H9 (cell line): ENCODE measurements around the gene ATAD3B. TPM values are rescaled to one million over a fixed set of nuclear protein-coding genes. Genes with fewer than 3 reads are reported as not detected.

Experiments
- DNase-seq: peaks from one replicate; pipeline ENCODE4 v3.0.0-alpha.2; 2017
- H2AFZ ChIP-seq: one replicate; pipeline ENCODE4 v1.6.1; 2013; ENCODE audit warnings: mild to moderate bottlenecking, low read length, control low read depth, moderate library complexity
- H2AK5ac ChIP-seq: 2 replicates; pipeline ENCODE4 v1.6.1; 2013; ENCODE audit warnings: low read length, control low read depth, mixed read lengths; ENCODE audit not compliant: insufficient read length
- H2BK120ac ChIP-seq: one replicate; pipeline ENCODE4 v1.6.1; 2013; ENCODE audit warnings: low read depth, mild to moderate bottlenecking, low read length, control low read depth, inconsistent platforms; ENCODE audit not compliant: poor library complexity, severe bottlenecking
- H2BK12ac ChIP-seq: 2 replicates; pipeline ENCODE4 v1.6.1; 2013; ENCODE audit warnings: low read length, control low read depth, mixed read lengths, low read depth; ENCODE audit not compliant: insufficient read length
- H2BK15ac ChIP-seq: 2 replicates; pipeline ENCODE4 v1.6.1; 2013; ENCODE audit warnings: low read depth, low read length, control low read depth
- H2BK20ac ChIP-seq: one replicate; pipeline ENCODE4 v1.6.1; 2013; ENCODE audit warnings: low read depth, mild to moderate bottlenecking, low read length, control low read depth, inconsistent platforms; ENCODE audit not compliant: poor library complexity, severe bottlenecking
- H2BK5ac ChIP-seq: 2 replicates; pipeline ENCODE4 v1.6.1; 2013; ENCODE audit warnings: low read length, control low read depth, mixed read lengths; ENCODE audit not compliant: insufficient read length
- H3K14ac ChIP-seq: 2 replicates; pipeline ENCODE4 v1.6.1; 2013; ENCODE audit warnings: low read length, control low read depth; ENCODE audit not compliant: insufficient read depth
- H3K18ac ChIP-seq: 2 replicates; pipeline ENCODE4 v1.6.1; 2013; ENCODE audit warnings: low read depth, mild to moderate bottlenecking, mixed read lengths, low read length, control low read depth; ENCODE audit not compliant: insufficient read length
- H3K23ac ChIP-seq: 2 replicates; pipeline ENCODE4 v1.6.1; 2013; ENCODE audit warnings: low read length, control low read depth, mixed read lengths, low read depth; ENCODE audit not compliant: insufficient read length
- H3K23me2 ChIP-seq: 2 replicates; pipeline ENCODE4 v1.6.1; 2013; ENCODE audit warnings: low read depth, mild to moderate bottlenecking, mixed read lengths, low read length, control low read depth; ENCODE audit not compliant: insufficient read length, poor library complexity, severe bottlenecking
- H3K27ac ChIP-seq: 2 replicates; pipeline ENCODE4 v1.5.1; 2013; ENCODE audit warnings: low read length, control low read depth, mixed read lengths, low read depth; ENCODE audit not compliant: insufficient read length
- H3K27me3 ChIP-seq: 2 replicates; pipeline ENCODE4 v1.6.1; 2013; ENCODE audit warnings: low read length, control low read depth, inconsistent platforms; ENCODE audit not compliant: insufficient read depth
- H3K4ac ChIP-seq: 2 replicates; pipeline ENCODE4 v1.6.1; 2013; ENCODE audit warnings: low read depth, mild to moderate bottlenecking, control low read depth, inconsistent platforms, low read length, moderate library complexity
- H3K4me1 ChIP-seq: 2 replicates; pipeline ENCODE4 v1.6.1; 2013; ENCODE audit warnings: low read length, control low read depth, inconsistent platforms; ENCODE audit not compliant: insufficient read depth
- H3K4me2 ChIP-seq: 2 replicates; pipeline ENCODE4 v1.6.1; 2013; ENCODE audit warnings: low read length, control low read depth, mixed read lengths; ENCODE audit not compliant: insufficient read length, insufficient read depth
- H3K56ac ChIP-seq: 2 replicates; pipeline ENCODE4 v1.6.1; 2013; ENCODE audit warnings: low read depth, mild to moderate bottlenecking, mixed read lengths, low read length, control low read depth; ENCODE audit not compliant: insufficient read length
- H3K79me1 ChIP-seq: 2 replicates; pipeline ENCODE4 v1.6.1; 2013; ENCODE audit warnings: low read depth, mild to moderate bottlenecking, moderate library complexity, low read length, control low read depth, inconsistent platforms; ENCODE audit not compliant: insufficient read depth, poor library complexity, severe bottlenecking
- H3K79me2 ChIP-seq: 2 replicates; pipeline ENCODE4 v1.6.1; 2013; ENCODE audit warnings: low read length, control low read depth, inconsistent platforms; ENCODE audit not compliant: insufficient read depth
- H3K9ac ChIP-seq: 2 replicates; pipeline ENCODE4 v1.6.1; 2013; ENCODE audit warnings: low read length, control low read depth, mixed read lengths; ENCODE audit not compliant: insufficient read length; ENCODE audit errors: extremely low read depth
- H3K9me3 ChIP-seq: one replicate; pipeline ENCODE4 v1.6.1; 2013; ENCODE audit warnings: low read depth, low read length, inconsistent platforms; ENCODE audit not compliant: control insufficient read depth
- H3T11ph ChIP-seq: one replicate; pipeline ENCODE4 v1.6.1; 2013; ENCODE audit warnings: mild to moderate bottlenecking, low read length, control low read depth, inconsistent platforms
- H4K20me1 ChIP-seq: one replicate; pipeline ENCODE4 v1.6.1; 2013; ENCODE audit not compliant: control insufficient read depth, insufficient read length, insufficient read depth
- H4K5ac ChIP-seq: 2 replicates; pipeline ENCODE4 v1.6.1; 2013; ENCODE audit warnings: low read depth, mild to moderate bottlenecking, mixed read lengths, low read length, control low read depth; ENCODE audit not compliant: insufficient read length
- H4K8ac ChIP-seq: replicated peaks from 2 replicates; pipeline ENCODE4 v1.6.1; 2013; ENCODE audit warnings: low read length, control low read depth, mixed read lengths, low read depth; ENCODE audit not compliant: insufficient read length
- H4K91ac ChIP-seq: 2 replicates; pipeline ENCODE4 v1.6.1; 2013; ENCODE audit warnings: low read depth, mild to moderate bottlenecking, moderate library complexity, mixed read lengths, low read length, control low read depth; ENCODE audit not compliant: insufficient read length
- H3K27ac Mint-ChIP-seq, 3 experiments: 2 replicates in 2 of 3; 3 replicates in 1 of 3; pipeline ENCODE4 v1.8.0; 2020 to 2021; ENCODE audit warnings: mixed read lengths in 3 of 3, mild to moderate bottlenecking in 1 of 3, moderate library complexity in 1 of 3
- H3K27me3 Mint-ChIP-seq: 2 replicates; pipeline ENCODE4 v1.8.0; 2021; ENCODE audit warnings: low read depth, mild to moderate bottlenecking, moderate library complexity, mixed read lengths
- H3K36me3 Mint-ChIP-seq, 3 experiments: 2 replicates in 2 of 3; 3 replicates in 1 of 3; pipeline ENCODE4 v1.8.0; 2020 to 2021; ENCODE audit warnings: low read depth in 3 of 3, mixed read lengths in 3 of 3; ENCODE audit not compliant: insufficient read depth in 1 of 3
- H3K4me1 Mint-ChIP-seq, 2 experiments: 2 replicates each; pipeline ENCODE4 v1.8.0; 2020; ENCODE audit warnings: mixed read lengths in 2 of 2
- H3K4me3 Mint-ChIP-seq, 2 experiments: 2 replicates in 1 of 2; 3 replicates in 1 of 2; pipeline ENCODE4 v1.8.0; 2020 to 2021; ENCODE audit warnings: mild to moderate bottlenecking in 2 of 2, mixed read lengths in 2 of 2, moderate library complexity in 1 of 2
- H3K9me3 Mint-ChIP-seq, 2 experiments: 2 replicates in 1 of 2; 3 replicates in 1 of 2; pipeline ENCODE4 v1.8.0; 2020; ENCODE audit warnings: mild to moderate bottlenecking in 2 of 2, mixed read lengths in 2 of 2, moderate library complexity in 1 of 2
- WGBS: extraction: QIAGEN DNeasy Blood & Tissue Kit; methylation state at CpG from one replicate; pipeline ENCODE4 v1.1.7; 2013; ENCODE audit warnings: missing lambda C conversion rate, low lambda C conversion rate, mixed read lengths; ENCODE audit not compliant: insufficient read length; ENCODE audit errors: extremely low coverage; 5-methylcytosine and 5-hydroxymethylcytosine counted together
- total RNA-seq: library from RNA; stranded (reverse); gene quantifications from 2 replicates; pipeline ENCODE4 v1.2.1, GENCODE V29; 2021
- TF ChIP-seq, protein P1 (sequence below): fragments of 200-600 bp; sonication (generic); conservative IDR thresholded peaks from 3 replicates; pipeline ENCODE4 v1.8.0; 2021; ENCODE audit warnings: antibody characterized with exemption, mild to moderate bottlenecking

The ATAD3B gene
- total RNA-seq, 1 experiment from 2014 or later = 78.6 TPM

DNA sequence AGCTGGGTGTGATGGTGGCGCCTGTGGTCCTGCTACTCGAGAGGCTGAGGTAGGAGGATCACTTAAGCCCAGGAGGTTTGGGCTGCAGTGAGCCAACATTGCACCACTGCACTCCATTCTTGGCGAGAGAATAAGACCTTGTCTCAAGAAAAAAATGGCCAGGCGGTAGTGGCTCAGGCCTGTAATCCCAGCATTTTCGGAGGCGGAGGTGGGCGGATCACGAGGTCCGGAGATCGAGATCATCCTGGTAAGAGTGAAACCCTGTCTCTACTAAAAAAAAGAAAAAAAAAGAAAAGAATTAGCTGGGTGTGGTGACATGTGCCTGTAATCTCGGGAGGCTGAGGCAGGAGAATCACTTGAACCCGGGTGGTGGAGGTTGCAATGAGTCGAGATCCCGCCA, 11.3 kb downstream of the ATAD3B start:
- no peak overlapping the region for H2BK15ac ChIP-seq
- H3K18ac ChIP-seq = no peak overlapping the region
- no peaks in the 10 kb centered on the region for H3K9me3 Mint-ChIP-seq
- H3K56ac ChIP-seq = no peak overlapping the region
- H2BK20ac ChIP-seq = no peak overlapping the region
- H3T11ph ChIP-seq = no peak overlapping the region
- H3K4me1 Mint-ChIP-seq = no peaks in the 10 kb centered on the region
- no peak overlapping the region for H4K5ac ChIP-seq
- DNase-seq = no peak
- no peak overlapping the region for H2AK5ac ChIP-seq
- no peak overlapping the region for H3K27ac ChIP-seq
- no CpG with 5 or more reads among the region's 14 CpGs for WGBS
- H2BK5ac ChIP-seq = no peak overlapping the region
- H2BK12ac ChIP-seq = no peak overlapping the region
- no peak overlapping the region for H3K14ac ChIP-seq
- H2BK120ac ChIP-seq = no peak overlapping the region
- H3K79me1 ChIP-seq = peaks cover 1% of the 10 kb centered on the region
- no peaks in the 10 kb centered on the region for H3K9me3 ChIP-seq
- H3K4me2 ChIP-seq = no peak overlapping the region
- H3K4me3 Mint-ChIP-seq = no peak overlapping the region
- no peaks in the 10 kb centered on the region for H3K27me3 Mint-ChIP-seq
- H3K36me3 Mint-ChIP-seq = peaks cover 23 to 56% (median 46%) of the 10 kb centered on the region in 3 experiments; a peak in 6 of 7 replicates
- no peak overlapping the region for H4K91ac ChIP-seq
- no peaks in the 10 kb centered on the region for H3K79me2 ChIP-seq
- no peaks in the 10 kb centered on the region for H3K23me2 ChIP-seq
- TF ChIP-seq, protein P1, sequence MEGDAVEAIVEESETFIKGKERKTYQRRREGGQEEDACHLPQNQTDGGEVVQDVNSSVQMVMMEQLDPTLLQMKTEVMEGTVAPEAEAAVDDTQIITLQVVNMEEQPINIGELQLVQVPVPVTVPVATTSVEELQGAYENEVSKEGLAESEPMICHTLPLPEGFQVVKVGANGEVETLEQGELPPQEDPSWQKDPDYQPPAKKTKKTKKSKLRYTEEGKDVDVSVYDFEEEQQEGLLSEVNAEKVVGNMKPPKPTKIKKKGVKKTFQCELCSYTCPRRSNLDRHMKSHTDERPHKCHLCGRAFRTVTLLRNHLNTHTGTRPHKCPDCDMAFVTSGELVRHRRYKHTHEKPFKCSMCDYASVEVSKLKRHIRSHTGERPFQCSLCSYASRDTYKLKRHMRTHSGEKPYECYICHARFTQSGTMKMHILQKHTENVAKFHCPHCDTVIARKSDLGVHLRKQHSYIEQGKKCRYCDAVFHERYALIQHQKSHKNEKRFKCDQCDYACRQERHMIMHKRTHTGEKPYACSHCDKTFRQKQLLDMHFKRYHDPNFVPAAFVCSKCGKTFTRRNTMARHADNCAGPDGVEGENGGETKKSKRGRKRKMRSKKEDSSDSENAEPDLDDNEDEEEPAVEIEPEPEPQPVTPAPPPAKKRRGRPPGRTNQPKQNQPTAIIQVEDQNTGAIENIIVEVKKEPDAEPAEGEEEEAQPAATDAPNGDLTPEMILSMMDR = no peak
- no peak overlapping the region for H4K8ac ChIP-seq
- no peak overlapping the region for H3K9ac ChIP-seq
- no peak overlapping the region for H3K27ac Mint-ChIP-seq
- H3K4ac ChIP-seq = no peak overlapping the region
- no peak overlapping the region for H2AFZ ChIP-seq
- no peak overlapping the region for H3K23ac ChIP-seq
- no peaks in the 10 kb centered on the region for H3K27me3 ChIP-seq
- no peaks in the 10 kb centered on the region for H3K4me1 ChIP-seq
- H4K20me1 ChIP-seq = no peaks in the 10 kb centered on the region
